Fibroblast of mammary gland (primary cell): ENCODE data around the gene YWHAQ.

Source experiments
- DNase-seq: peaks from one replicate; pipeline ENCODE4 v3.0.0-alpha.2; 2010; ENCODE audit warnings: low read depth
- H3K4me3 ChIP-seq: 2 replicates; pipeline ENCODE4 v1.5.1; 2011; ENCODE audit warnings: low read depth, mild to moderate bottlenecking, low read length, moderate library complexity; ENCODE audit not compliant: control insufficient read depth
- CTCF ChIP-seq: conservative IDR thresholded peaks from 2 replicates; pipeline ENCODE4 v1.5.1; 2011; ENCODE audit warnings: low read depth, low read length, inconsistent platforms; ENCODE audit not compliant: control insufficient read depth, insufficient read depth

YWHAQ gene

GRCh38 chr2:9630736-9631552, at the start of gene YWHAQ:
YWHAQ (minus strand) TSS chr2:9630997; CDS start chr2:9630452, 545 bp downstream.
- peak within 1 kb of the TSS; percentile 99 for H3K4me3 ChIP-seq
- DNase-seq: peak; percentile 99
- no peak for TF ChIP-seq CTCF

- no peak for TF ChIP-seq CTCF
- no peak overlapping the region for H3K4me3 ChIP-seq
- no peak for DNase-seq
Measured at GRCh38 chr2:9680082-9680481, 49.3 kb upstream of the YWHAQ start.

GRCh38 chr2:9679218-9679617, 48.4 kb upstream of the YWHAQ start:
- no peak for TF ChIP-seq CTCF
- DNase-seq: no peak
- H3K4me3 ChIP-seq: no peak overlapping the region

- DNase-seq: no peak
- no peak overlapping the region for H3K4me3 ChIP-seq
- TF ChIP-seq CTCF: no peak
Measured at GRCh38 chr2:9678544-9678943, 47.7 kb upstream of the YWHAQ start.

GRCh38 chr2:9675415-9676351, 44.9 kb upstream of the YWHAQ start:
- peak; percentile 93 for DNase-seq
- no peak for TF ChIP-seq CTCF
- peak overlapping the region; percentile 30 for H3K4me3 ChIP-seq

- TF ChIP-seq CTCF: no peak
- H3K4me3 ChIP-seq: no peak overlapping the region
- no peak for DNase-seq
Measured at GRCh38 chr2:9674891-9675414, 44.2 kb upstream of the YWHAQ start.
